GM18505 (cell line): ENCODE measurements around the gene MINDY2.

Experiments
- ATAC-seq: cut with Tn5 transposase; IDR thresholded peaks from one replicate; pipeline ENCODE4 v1.9.1; 2021; ENCODE audit not compliant: unreplicated experiment
- POLR2A ChIP-seq: IDR thresholded peaks from 4 replicates; pipeline ENCODE4 v1.6.1; 2011; ENCODE audit warnings: borderline replicate concordance; ENCODE audit not compliant: insufficient read depth, insufficient read length; ENCODE audit errors: extremely low read depth

The MINDY2 gene

DNA sequence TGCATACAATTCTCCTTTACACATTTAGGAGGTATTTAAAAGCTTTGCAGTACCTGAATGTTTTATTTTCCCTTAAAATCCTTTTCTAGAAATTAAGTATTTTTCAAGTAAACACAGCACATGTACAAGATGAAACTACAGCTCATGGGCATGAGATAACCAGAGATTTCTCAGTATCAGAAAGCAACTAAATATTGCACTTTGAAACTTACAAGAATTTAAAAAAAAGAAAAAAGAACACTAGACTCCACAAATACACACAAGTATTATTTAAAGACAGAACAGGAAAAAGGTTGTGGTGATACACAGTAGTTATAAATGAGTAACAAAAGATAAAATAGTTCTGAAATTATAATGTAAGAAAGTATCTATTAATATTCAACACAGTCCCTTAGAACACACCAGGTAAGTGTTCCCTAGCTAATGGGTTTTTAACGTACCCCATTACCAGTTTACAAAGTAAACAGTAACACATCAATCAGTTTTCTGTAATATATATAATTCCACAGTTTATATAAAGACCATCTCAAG, 127.1 kb downstream of the MINDY2 start:
- ATAC-seq: no peak
- TF ChIP-seq POLR2A: no peak

DNA sequence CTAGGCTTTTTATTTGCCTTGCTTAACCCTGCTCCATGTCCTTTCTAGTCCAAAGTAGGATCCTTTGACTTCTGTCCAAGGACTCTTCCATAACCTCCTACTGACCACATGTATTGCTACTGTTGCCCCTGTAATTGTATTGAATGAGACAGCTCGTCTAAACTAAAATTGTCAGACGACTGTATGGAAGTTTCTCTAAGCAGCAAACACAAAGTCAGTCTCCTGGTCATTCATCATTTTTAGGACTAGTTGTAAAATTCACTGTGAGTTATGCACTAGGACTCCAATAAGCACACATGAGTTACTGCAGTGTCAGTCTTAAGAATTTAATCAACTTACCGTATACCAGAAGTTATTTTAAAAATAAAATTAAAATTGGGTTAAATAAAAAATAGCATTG, 129.5 kb downstream of the MINDY2 start:
- no peak for ATAC-seq

DNA sequence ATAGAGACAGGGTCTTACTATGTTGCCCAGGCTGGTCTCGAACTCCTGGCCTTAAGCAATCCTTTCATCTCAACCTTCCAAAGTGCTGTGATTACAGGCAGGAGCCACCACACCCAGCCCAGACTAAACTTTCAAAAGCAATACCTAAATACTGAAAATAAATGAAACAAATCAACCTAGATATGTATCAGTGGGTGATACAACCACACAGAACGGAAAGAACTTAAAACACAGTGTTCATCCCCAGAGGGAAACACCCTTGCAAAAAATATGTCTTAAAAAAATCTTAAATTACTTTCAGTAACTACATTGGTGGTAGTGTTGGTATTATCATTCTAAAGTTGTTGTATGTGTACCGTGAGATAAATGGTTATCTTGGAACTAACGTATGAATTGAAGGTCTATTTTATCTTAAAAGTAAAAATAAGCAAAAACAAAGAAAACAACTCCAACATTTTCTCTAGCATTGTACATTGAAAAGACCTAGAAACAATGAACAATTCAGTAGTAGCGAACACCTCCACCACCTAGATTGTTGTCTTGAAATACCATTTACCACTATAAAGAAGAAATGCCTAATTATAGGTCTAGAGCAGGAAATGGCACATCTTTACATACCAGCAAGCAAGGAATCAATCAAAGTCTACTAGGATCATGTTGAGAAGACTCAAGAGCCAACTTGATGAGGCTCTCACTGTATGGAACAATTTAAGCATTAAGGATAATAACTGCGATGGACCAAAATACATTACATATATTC, 137.6 kb downstream of the MINDY2 start:
- no peak for ATAC-seq
- no peak for TF ChIP-seq POLR2A

More for the DNA sequence above, 129.5 kb downstream of the MINDY2 start:
- no peak for TF ChIP-seq POLR2A

DNA sequence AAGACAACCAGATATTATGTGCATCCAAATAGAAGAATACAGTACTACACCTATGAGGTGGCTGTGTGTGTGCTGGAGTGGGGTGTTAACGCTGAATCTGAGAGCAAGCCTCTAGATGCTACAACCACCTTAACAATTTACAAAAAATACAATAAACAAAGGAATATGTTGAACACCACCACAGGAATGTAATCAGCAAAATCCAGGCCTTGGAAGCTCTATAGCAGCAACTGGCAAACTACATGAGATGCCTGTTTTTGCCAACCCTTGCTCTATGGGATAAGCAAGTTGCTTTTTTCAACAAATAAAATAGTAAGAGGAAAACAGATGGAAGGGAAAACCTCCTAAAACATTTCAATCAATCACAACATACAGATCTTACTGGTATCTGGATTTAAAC, 138.5 kb downstream of the MINDY2 start:
- TF ChIP-seq POLR2A: no peak
- no peak for ATAC-seq

DNA sequence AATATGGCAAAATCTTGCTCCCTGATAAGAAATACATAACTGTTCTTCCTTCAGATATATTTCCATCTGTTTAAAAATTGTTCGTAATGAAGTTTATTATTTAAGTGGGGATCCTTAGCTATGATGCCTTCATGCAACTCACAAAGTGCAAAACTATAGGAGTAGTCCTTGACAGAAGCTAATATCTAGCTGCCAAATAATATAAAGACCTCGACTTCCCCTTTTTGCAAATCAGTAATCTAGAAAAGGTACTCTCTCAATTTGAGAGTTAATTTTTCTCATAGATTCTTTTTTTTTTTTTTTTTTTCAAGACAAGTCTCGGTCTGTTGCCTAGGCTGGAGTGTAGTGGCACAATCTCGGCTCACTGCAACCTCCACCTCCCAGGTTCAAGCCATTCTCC, 139.4 kb downstream of the MINDY2 start:
- no peak for ATAC-seq
- no peak for TF ChIP-seq POLR2A
